HG02763 (cell line): ENCODE data around the gene GLUL.
A peak's percentile ranks its signal among the peaks of the same experiment; 100 is the strongest.

Experiments used
- ATAC-seq: cut with Tn5 transposase; IDR thresholded peaks from one replicate; pipeline ENCODE4 v1.9.1; 2021; ENCODE audit warnings: mild to moderate bottlenecking, moderate library complexity; ENCODE audit not compliant: unreplicated experiment

Gene GLUL

DNA sequence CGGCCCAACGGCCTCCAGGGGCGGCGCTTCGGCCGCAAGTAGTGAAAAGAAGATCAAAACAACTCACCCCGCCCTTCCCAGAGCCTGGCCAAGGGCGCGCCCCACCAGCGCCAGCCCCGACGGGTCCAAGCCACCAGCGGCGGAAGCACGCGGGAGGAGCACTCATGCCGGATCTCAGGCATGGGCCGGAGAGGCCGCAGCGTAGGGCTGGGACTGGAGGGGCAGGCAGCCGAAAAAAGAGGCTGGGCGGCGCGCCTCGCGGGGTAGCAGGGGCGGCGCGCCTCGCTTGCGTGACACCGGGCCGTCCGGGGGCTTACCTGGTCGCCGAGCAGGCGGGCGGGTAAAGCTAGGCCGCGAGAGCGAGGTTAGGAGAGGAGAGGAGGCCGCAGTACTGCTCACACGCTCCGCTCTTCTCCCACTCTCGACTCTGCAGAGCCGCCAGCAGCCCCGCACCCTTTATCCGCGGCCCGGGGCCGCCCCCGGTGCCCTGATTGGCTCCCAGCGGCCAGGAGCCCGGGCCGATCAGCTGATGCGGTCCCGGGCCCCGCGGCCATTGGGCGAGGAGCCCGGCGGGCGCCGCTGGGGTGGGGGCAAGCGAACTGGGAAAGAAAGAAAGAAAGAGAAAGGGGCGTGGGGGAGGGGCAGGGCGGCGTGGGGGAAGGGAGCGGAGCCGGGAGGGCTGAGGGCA is at the start of gene GLUL:
Gene GLUL (minus strand): TSS at position 429 of the 688 bp plus-strand sequence. CDS start 3,053 bp downstream, outside the sequence.
- peak; percentile 66 for ATAC-seq

DNA sequence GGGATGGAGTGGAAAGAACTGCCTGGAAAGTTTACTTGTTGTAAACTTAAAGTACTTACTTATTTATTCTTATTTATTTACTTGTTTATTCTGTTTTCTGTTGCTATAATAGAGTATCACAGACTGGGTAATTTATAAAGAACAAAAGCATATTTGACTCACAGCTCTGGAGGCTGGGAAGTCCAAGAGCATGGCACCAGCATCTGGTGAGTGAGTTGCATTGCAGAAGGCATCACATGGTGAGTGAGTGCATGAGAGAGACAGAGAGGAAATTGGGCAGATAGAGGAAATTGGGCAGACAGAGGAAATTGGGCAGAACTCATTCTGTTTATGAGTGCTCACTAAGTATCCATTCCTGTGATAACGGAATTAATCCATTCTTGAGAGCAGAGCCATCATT is 46.7 kb upstream of the GLUL start:
- no peak for ATAC-seq

GRCh38 chr1:182433580-182433979 is 42.0 kb upstream of the GLUL start:
- no peak for ATAC-seq

DNA sequence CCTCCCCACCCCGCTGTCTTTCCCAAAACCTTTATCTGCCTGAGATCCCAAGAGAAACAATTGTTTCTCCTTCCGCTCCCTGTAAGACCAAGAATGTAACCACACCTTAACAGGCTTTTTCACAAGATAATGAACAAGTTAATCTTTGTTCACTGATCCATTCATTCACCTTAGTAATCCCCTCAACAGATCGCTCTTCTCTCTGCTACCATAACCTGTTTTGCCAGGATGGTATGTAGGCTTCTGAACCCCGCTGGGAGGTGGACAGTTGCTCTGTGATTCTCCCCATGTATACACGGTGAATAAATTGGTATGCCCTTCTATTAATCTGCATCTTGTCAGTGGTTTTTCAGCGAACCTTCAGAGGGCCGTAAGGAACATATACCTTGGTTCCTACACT is 39.7 kb upstream of the GLUL start:
- no peak for ATAC-seq

- peak; percentile 37 for ATAC-seq
Measured at GRCh38 chr1:182430263-182431068, 38.9 kb upstream of the GLUL start.

DNA sequence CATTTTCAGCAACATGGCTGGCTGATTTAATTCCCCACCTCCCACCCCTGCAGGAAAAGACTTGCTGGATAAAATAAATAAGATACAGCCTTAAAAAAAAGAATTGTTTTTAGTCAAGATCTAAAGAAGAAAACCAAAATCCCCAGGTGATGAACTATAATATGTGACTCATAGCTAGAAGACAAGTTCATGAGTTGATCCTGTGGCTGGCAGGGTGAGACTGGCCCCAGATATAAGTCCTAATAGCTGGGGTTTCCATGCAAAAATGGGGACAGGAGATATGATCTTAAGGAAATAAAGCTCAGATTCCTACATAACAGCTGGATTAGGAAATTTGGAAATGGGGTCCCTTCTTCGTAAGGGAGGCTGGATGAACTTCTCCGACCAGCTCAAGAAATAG is 36.5 kb upstream of the GLUL start:
- no peak for ATAC-seq

DNA sequence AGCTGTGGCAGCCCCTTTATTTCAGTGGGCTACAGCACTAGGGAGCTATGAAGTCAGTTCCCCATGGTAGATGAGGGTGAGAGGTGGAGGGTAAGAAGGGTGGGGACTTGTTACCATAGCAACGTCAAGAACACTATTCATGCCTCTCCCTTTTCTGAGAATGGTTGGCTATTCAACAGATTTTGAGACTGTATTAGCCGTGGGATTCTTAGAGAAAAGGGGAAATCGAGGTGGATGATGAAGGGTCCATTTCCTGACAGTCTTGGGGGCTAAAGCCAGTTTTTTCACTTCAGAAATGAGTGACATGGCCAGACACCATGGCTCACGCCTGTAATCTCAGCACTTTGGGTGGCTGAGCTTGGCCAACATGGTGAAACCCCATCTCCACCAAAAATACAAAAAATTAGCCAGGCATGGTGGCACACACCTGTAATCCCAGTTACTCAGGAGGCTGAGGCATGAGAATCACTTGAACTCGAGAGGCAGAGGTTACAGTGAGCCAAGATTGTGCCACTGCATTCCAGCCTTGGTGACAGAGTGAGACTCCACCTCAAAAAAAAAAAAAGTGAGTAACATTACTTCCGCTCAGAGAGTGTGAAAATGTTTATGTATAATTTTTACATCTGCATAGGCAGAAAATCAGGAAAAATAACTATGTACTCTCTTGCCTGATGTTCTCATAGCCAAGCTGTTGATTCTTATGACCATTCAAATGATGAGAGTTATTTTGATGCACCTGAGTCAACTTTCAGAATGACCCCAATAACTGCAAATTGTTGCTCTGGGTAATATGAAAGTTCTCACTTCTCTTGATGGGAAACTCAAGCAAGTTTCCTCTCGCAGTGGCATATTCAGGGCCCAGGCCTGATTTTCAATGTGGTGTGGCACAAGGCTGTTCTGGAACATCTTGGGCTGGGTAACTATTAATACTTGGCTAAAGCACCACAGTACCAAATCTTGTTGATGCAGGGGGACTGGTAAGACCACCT is 35.1 kb upstream of the GLUL start:
- ATAC-seq, result peak; percentile 80

DNA sequence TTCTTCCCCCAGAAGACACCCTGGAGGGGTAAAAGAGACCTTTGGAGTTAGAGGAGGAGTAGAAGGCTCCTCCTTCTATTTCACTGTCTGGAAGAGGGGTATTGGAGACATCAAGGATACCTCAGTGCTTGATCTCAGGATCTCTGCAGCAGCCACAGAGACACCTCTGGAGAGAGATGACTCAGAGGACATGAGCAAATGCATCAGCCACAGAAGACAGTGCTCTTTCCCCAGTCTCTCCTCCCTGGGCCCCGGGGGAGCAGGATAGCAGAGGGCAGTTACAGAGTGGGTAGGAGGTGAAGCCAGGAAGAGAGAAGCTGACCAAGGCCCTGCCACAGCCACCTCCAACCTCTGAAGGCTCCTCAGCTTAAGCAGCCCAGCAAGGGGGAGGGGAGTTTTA is 24.2 kb upstream of the GLUL start:
- ATAC-seq, result no peak

DNA sequence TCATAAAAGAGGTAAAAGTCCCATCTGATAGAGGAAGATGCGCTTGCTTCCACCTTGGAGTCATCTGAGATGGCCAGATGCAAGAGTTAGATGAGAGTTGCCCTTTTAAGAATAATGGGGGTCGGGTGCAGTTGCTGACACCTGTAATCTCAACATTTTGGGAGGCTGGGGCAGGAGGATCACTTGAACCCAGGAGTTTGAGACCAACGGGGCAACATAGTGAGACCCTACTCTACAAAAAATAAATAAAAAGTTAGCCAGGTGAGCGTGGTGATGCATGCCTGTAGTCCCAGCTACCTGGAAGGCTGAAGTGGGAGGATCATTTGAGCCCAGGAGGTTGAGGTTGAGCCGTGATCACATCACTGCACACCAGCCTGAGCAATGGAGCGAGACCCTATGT is 22.4 kb upstream of the GLUL start:
- no peak for ATAC-seq

DNA sequence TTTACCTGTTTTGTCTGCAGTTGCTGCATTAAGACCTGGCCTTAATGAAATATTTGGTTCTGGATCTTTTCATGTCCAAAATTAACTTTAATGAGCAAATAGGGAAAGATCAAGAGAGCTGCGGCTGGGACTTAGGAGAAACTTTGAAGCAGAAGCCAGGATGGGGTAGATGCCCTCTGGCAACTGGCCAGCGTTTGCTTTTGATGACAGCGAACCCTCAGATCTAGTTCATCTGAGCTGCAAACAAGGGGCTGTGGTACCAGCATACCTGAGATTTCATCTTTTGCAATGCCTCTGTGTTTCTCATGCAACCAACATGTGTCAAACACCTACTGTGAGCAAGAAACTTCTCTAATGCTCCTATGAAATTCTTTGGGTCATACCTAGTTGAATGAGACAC is 21.9 kb upstream of the GLUL start:
- no peak for ATAC-seq

DNA sequence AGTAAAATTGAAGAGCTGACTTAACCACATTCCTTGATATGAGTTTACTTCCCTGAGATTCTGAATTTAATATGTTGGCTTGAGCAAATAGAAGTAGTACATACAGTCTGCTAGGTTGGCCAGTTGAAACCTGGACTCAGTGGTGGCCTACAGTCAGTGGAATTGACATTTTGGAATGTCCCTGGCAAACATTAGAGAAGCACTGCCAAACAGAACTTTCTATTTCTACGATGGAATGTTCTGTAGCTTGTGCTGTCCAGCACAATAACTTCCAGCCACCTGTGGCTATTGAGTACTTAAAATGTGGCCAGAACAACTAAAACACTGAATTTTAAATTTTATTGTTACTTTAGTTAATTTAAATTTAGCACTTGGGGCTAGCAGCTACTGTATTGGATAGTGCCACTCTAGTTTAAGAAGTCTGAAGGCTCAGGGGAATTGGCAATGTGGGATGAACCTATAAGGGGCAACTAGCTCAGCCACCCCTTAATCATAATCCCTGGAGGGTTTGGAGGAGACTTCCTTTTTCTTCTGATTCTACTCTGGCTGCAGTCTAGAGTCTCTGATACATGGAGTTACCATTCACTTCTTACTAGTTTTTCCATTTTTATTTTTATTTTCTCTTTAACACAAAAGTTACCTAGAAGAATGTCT is 19.2 kb upstream of the GLUL start:
- ATAC-seq, result no peak

GRCh38 chr1:182410138-182410537 is 18.5 kb upstream of the GLUL start:
- no peak for ATAC-seq

DNA sequence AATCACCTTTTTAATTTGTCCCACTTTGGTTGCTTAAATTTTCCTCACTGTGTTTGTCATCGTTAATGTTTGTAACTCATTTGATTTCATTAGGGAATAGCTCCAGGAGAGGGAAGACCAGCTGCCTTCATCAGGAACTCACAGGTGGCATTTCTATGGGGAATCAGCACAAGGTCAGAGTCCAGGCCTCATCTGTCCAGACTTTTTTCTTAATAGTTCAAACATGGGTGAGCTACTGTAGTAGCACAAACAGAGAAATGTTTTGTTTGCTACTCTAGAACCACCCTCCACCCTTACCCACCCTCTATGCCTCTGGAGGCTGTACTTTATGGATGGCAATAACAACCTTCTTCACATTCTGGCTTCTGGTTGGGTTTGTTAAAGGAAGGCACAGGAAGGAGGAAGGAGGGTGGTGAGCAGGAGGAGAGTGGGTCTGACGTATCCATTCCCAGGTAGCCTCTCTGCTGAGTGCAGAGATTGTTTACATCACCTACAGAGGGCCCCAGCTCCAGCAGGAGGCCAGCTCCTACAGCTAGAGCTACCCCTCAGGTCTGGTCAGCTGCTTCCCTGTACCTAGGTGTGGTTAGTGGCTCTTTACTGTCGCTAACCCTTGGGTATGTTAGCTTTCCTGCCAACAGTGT is 17.0 kb upstream of the GLUL start:
- no peak for ATAC-seq

- no peak for ATAC-seq
Measured at GRCh38 chr1:182407724-182408123, 16.1 kb upstream of the GLUL start.

- no peak for ATAC-seq
Measured at GRCh38 chr1:182406012-182406411, 14.4 kb upstream of the GLUL start.

DNA sequence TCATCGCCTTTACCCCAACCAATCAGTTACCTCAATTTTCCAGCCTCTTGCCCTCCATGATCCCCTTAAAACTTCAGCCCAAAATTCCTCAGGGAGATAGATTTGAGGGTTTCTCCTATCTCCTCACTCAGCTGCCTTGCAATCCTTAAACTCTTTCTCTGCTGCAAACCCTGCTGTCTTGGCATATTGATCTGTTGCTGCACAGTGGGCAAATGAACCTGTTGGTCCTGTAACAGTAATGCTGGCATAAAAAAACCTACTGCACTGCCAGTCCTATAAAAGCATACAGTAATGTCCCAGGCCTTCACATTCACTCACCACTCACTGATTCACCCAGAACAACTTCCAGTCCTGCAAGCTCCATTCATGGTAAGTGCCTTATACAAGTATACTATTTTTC is 14.0 kb upstream of the GLUL start:
- no peak for ATAC-seq

- no peak for ATAC-seq
Measured at GRCh38 chr1:182404781-182405180, 13.2 kb upstream of the GLUL start.

- ATAC-seq, result no peak
Measured at GRCh38 chr1:182400567-182400966, 9.0 kb upstream of the GLUL start, which contains the start of gene TEDDM1. Gene TEDDM1 (minus strand): TSS chr1:182400667. CDS start chr1:182400485, 182 bp downstream.

GRCh38 chr1:182397653-182398393 is 6.2 kb upstream of the GLUL start:
- no peak for ATAC-seq
